Measurements from ENCODE around the gene CNTN2.

Gene CNTN2

DNA sequence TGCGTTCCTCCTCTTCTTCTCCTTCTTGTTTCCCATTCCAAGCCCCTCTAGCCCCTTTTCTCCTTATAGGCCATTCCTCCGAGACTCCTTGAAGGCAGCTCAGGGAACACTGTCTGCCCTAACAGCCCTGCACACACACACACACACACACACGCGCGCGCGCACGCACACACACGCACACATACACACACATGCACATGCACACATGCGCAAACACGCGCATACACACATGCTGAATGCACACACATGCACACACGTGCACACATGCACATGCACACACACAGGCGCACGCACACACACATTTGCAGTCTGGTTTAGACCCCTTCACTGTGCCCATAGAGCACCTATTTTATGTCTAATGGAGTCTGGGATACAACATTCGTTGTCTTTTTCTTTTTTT lies 17.8 kb upstream of the CNTN2 start:
- TF ChIP-seq TAF1 (IDR thresholded peaks at IDR 0.05; ENCODE audit: borderline replicate concordance, low read depth, low read length) = no peak
- TF ChIP-seq POLR2A (IDR thresholded peaks at IDR 0.05; ENCODE audit: low read depth, low read length) = no peak
- no peak for TF ChIP-seq POLR2AphosphoS5 (IDR thresholded peaks at IDR 0.05; ENCODE audit: low read depth, low read length)
- DNase-seq (ENCODE audit: insufficient read length) (no peak), FAIRE-seq (no peak)

DNA sequence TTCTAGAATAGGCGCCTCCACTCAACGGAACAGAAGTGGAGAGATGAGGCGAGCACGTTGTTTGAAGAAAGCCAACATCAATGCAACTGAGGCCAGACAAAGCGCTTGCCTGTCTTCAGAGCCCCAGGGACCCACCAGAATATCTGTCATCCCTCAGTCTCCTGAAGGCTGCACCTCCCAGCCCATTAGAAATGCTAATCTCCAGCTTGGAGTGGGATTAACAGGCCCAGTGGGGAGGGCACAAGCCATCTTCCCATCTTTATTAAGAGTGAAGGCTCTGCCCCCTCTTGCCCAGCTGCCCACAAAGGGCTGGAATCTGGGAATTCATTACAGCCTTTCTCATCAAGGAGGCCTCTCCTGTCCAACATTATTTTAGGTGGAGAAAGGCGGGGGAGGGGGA lies 16.8 kb upstream of the CNTN2 start:
- TF ChIP-seq POLR2A (IDR thresholded peaks at IDR 0.05; ENCODE audit: low read depth, low read length) = no peak
- no peak for TF ChIP-seq TAF1 (IDR thresholded peaks at IDR 0.05; ENCODE audit: borderline replicate concordance, low read depth, low read length)
- no peak for TF ChIP-seq POLR2AphosphoS5 (IDR thresholded peaks at IDR 0.05; ENCODE audit: low read depth, low read length)
- no peak for DNase-seq (ENCODE audit: insufficient read length)
- no peak for FAIRE-seq

GRCh38 chr1:205028390-205028789 lies 14.6 kb upstream of the CNTN2 start:
- DNase-seq (ENCODE audit: insufficient read length) (no peak), FAIRE-seq (no peak)
- no peak for TF ChIP-seq TAF1 (IDR thresholded peaks at IDR 0.05; ENCODE audit: borderline replicate concordance, low read depth, low read length)
- TF ChIP-seq POLR2A (IDR thresholded peaks at IDR 0.05; ENCODE audit: low read depth, low read length) = no peak
- TF ChIP-seq POLR2AphosphoS5 (IDR thresholded peaks at IDR 0.05; ENCODE audit: low read depth, low read length) = no peak

- TF ChIP-seq TAF1 (IDR thresholded peaks at IDR 0.05; ENCODE audit: borderline replicate concordance, low read depth, low read length) (no peak), POLR2A (IDR thresholded peaks at IDR 0.05; ENCODE audit: low read depth, low read length) (no peak), POLR2AphosphoS5 (IDR thresholded peaks at IDR 0.05; ENCODE audit: low read depth, low read length) (no peak)
- no peak for DNase-seq (ENCODE audit: insufficient read length)
- FAIRE-seq = no peak
These were observed 14.1 kb upstream of the CNTN2 start for GRCh38 chr1:205028924-205029323.

DNA sequence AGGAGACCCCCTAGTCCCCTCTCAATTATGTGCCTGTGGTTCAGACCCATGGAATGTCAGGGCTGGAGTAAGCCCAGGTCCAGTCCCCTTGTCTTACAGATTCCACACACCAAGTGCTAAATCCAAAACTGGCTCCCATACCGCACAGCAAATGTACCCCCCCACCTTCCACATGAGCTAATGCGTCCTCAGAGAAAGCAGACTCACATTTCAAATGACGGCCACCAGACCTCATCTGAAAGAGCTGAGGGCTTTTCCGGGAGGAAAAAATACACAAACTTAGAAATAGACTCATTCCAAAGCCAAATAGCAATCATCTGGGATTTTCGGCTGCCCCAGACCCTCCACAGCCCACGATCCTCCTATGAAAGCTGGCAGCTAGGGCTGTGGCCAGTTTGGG lies 12.8 kb upstream of the CNTN2 start:
- TF ChIP-seq POLR2A (IDR thresholded peaks at IDR 0.05; ENCODE audit: low read depth, low read length) (no peak), POLR2AphosphoS5 (IDR thresholded peaks at IDR 0.05; ENCODE audit: low read depth, low read length) (no peak), TAF1 (IDR thresholded peaks at IDR 0.05; ENCODE audit: borderline replicate concordance, low read depth, low read length) (no peak)
- FAIRE-seq (no peak), DNase-seq (ENCODE audit: insufficient read length) (no peak)

- no peak for TF ChIP-seq TAF1 (IDR thresholded peaks at IDR 0.05; ENCODE audit: borderline replicate concordance, low read depth, low read length)
- TF ChIP-seq POLR2AphosphoS5 (IDR thresholded peaks at IDR 0.05; ENCODE audit: low read depth, low read length) = no peak
- TF ChIP-seq POLR2A (IDR thresholded peaks at IDR 0.05; ENCODE audit: low read depth, low read length) = no peak
- DNase-seq (ENCODE audit: insufficient read length) (no peak), FAIRE-seq (no peak)
These were observed 12.1 kb upstream of the CNTN2 start for GRCh38 chr1:205030896-205031295.

DNA sequence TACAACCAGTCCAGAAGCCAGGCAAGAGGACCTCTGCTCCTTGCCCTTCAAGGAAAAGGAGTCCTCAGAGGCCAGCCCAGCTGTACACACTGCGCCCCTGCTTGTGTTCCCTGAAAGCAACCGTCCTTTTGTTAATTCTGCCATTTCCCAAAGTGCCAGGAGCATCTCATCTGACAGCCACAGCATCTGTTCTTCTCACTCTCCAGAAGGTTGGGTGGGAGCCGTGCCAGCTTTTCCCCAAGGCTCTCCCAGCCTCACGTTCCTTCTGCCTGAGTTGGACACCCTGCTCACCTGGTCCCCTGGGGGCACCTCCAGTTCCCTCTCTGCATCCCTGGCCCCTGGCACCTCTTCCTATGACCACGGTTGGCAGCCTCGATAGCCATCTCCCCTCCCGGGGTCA lies 10.5 kb upstream of the CNTN2 start:
- TF ChIP-seq TAF1 (IDR thresholded peaks at IDR 0.05; ENCODE audit: borderline replicate concordance, low read depth, low read length) (no peak), POLR2AphosphoS5 (IDR thresholded peaks at IDR 0.05; ENCODE audit: low read depth, low read length) (no peak), POLR2A (IDR thresholded peaks at IDR 0.05; ENCODE audit: low read depth, low read length) (no peak)
- DNase-seq (ENCODE audit: insufficient read length) (no peak), FAIRE-seq (no peak)

- FAIRE-seq (no peak), DNase-seq (ENCODE audit: insufficient read length) (no peak)
- TF ChIP-seq TAF1 (IDR thresholded peaks at IDR 0.05; ENCODE audit: borderline replicate concordance, low read depth, low read length) (no peak), POLR2AphosphoS5 (IDR thresholded peaks at IDR 0.05; ENCODE audit: low read depth, low read length) (no peak), POLR2A (IDR thresholded peaks at IDR 0.05; ENCODE audit: low read depth, low read length) (no peak)
These were observed 5.5 kb upstream of the CNTN2 start for GRCh38 chr1:205037539-205037938.

- TF ChIP-seq POLR2A (IDR thresholded peaks at IDR 0.05; ENCODE audit: low read depth, low read length) (no peak), TAF1 (IDR thresholded peaks at IDR 0.05; ENCODE audit: borderline replicate concordance, low read depth, low read length) (no peak), POLR2AphosphoS5 (IDR thresholded peaks at IDR 0.05; ENCODE audit: low read depth, low read length) (no peak)
- FAIRE-seq (no peak), DNase-seq (ENCODE audit: insufficient read length) (no peak)
These were observed 4.8 kb upstream of the CNTN2 start for GRCh38 chr1:205038132-205038786.

DNA sequence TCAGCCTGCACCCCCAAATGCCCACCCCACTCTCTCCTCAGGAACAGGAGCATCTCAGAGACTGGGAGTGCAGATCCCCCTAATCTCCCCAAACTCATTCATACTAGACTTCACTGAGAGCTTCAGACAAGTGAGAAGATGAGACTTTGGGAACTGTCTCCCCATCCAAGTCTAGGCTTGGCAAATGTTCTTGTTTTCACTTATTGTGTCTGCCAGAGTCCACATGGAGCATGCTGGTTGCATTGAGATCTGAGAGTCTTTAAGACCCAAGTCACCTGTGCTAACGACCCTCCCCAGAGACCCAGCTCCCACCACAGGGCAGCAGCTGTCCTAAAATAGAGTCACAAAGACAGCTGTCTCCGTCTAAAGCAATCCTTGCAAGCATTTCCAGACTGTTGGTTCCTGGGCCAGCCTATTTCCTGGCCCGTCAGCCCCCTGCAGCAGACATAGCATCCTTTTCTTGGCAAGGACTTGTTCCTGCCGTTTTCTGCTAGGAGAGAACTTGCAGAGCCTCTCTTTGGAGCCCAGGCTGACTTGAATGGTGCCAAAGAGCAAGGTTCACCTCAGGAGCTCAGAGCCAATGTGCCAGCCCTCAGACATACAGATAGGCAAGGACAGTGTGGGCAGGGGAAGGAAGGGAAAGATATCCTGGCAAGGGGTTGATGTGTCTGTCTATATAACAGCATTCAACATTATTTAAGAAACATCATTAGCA lies 1.9 kb upstream of the CNTN2 start:
- FAIRE-seq (no peak), DNase-seq (ENCODE audit: insufficient read length) (no peak)
- TF ChIP-seq TAF1 (IDR thresholded peaks at IDR 0.05; ENCODE audit: borderline replicate concordance, low read depth, low read length) (no peak), POLR2A (IDR thresholded peaks at IDR 0.05; ENCODE audit: low read depth, low read length) (no peak), POLR2AphosphoS5 (IDR thresholded peaks at IDR 0.05; ENCODE audit: low read depth, low read length) (no peak)

DNA sequence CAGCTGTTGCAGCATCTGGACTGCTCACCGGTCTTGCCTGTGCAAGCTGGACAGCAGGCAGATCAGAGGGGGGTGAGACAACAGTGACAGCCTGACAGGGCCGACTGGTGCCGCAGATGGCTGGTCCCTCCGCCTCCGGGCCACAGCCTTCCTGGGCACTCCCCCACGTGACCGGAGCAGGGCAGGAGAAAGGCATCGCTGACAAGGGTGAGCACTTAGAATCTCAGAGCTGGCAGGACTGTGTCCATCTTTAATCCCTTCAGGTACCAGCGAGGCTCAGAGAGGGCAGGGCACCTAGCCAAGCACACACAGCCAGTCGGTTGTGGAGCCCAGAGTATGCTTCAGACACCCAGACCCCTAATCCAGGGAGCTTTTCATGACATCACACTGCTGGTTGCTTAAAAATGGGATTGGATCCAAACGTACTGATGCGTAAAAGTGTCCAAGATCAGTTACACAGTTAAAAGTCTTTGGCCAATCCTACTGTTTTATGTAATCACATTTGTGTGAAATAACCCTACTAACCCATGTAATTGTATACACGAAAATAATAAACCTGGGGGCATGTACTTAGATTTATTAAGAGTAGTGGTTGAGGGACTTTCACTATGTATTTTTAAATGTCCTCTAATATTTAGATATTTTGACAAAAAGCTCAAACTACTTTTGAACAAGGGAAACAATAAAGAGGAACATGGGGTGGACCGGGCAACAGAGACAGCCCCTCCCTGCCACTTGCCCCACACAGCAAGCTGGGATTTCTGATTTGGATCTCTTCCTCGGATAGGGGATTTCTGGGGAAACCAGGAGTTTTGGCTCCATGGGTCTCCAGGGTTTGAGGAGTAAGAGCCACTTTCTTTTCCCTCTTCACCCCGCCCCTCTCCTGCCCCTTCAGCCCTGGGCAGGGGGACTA lies 758 bp upstream of the CNTN2 start:
- FAIRE-seq (no peak), DNase-seq (ENCODE audit: insufficient read length) (no peak)
- TF ChIP-seq POLR2AphosphoS5 (IDR thresholded peaks at IDR 0.05; ENCODE audit: low read depth, low read length) = no peak
- no peak for TF ChIP-seq TAF1 (IDR thresholded peaks at IDR 0.05; ENCODE audit: borderline replicate concordance, low read depth, low read length)
- TF ChIP-seq POLR2A (IDR thresholded peaks at IDR 0.05; ENCODE audit: low read depth, low read length) = no peak

All from GM12892 (cell line).